HCT116 (cell line): Measurements from ENCODE around the gene KLHL2. TPM values are rescaled to one million over a fixed set of nuclear protein-coding genes. Genes with fewer than 3 reads are reported as not detected.
"Not testable (repeated sequence)": the region's sequence is repeated elsewhere in the genome, so short reads cannot be mapped to it uniquely, and the experiment has no call there.

Experiments
- ATAC-seq: fragments of 200-7000 bp; cut with Tn5 transposase; 2 replicates; pipeline ENCODE4 v1.9.1; 2020; ENCODE audit warnings: mild to moderate bottlenecking, moderate library complexity
- BruUV-seq: library from RNA; stranded (reverse); fragments of 400-500 nt; replicated peaks from 2 replicates; lab custom pipeline; 2021; lab: Mats Ljungman, UMichigan
- CTCF ChIA-PET: fragments of 300-600 bp; sonication (Branson Sonifier 250); formaldehyde crosslinking; loops from one replicate; lab custom pipeline; 2021; ENCODE audit warnings: antibody characterized with exemption; lab: Charles Lee
- POLR2A ChIA-PET: fragments of 300-600, 350-600 bp; sonication (Branson Sonifier 250); formaldehyde crosslinking; loops from one replicate; lab custom pipeline; 2021; ENCODE audit warnings: antibody characterized with exemption; lab: Charles Lee
- RAD21 ChIA-PET, 2 experiments: fragments of 300-600 bp; sonication (Branson Sonifier 250); formaldehyde crosslinking; loops; one replicate each; lab custom pipeline; 2023; ENCODE audit warnings: low total read pairs in 2 of 2; ENCODE audit not compliant: uncharacterized antibody in 2 of 2, unreplicated experiment in 2 of 2, low non-redundant PET in 1 of 2; lab: Charles Lee
- DNase-seq: peaks from one replicate; pipeline ENCODE4 v3.0.0-alpha.2; 2010; ENCODE audit warnings: low read depth, low spot score
- H2AFZ ChIP-seq: fragments of 200-600 bp; shearing (Covaris generic), sonication (generic); 2 replicates; pipeline ENCODE4 v1.6.1; 2017; ENCODE audit warnings: low read depth, mixed run types, mixed read lengths, antibody characterized with exemption, low read length; ENCODE audit not compliant: poor library complexity, severe bottlenecking
- H3K27ac ChIP-seq: 2 replicates; pipeline ENCODE4 v1.5.1; 2012; ENCODE audit warnings: low read depth, low read length
- H3K27me3 ChIP-seq: fragments of 200-600 bp; sonication (generic); 2 replicates; pipeline ENCODE4 v1.6.1; 2016; ENCODE audit warnings: mixed run types, low read length, mixed read lengths; ENCODE audit not compliant: insufficient read depth
- H3K36me3 ChIP-seq, 2 experiments: fragments of 200-500 bp in 1 of 2; fragments of 200-600 bp in 1 of 2; sonication (Bioruptor generic) in 1 of 2; sonication (generic) in 1 of 2; 2 replicates each; pipeline versions ENCODE4 v1.5.1 to v1.6.1; 2014 to 2016; ENCODE audit warnings: low read length in 2 of 2, inconsistent platforms in 1 of 2, mixed read lengths in 1 of 2, mixed run types in 1 of 2; ENCODE audit not compliant: insufficient read depth in 2 of 2, control insufficient read depth in 1 of 2
- H3K4me1 ChIP-seq, 2 experiments: fragments of 200-600 bp in 1 of 2; sonication (generic) in 1 of 2; 2 replicates each; pipeline versions ENCODE4 v1.5.1 to v1.6.1; 2012 to 2017; ENCODE audit warnings: low read length in 2 of 2, inconsistent platforms in 1 of 2, mild to moderate bottlenecking in 1 of 2, mixed read lengths in 1 of 2, mixed run types in 1 of 2, moderate library complexity in 1 of 2; ENCODE audit not compliant: insufficient read depth in 2 of 2, control insufficient read depth in 1 of 2
- H3K4me2 ChIP-seq: fragments of 200-600 bp; sonication (generic); 2 replicates; pipeline ENCODE4 v1.6.1; 2017; ENCODE audit warnings: mixed run types, low read length, mixed read lengths
- H3K4me3 ChIP-seq, 2 experiments: fragments of 200-600 bp in 1 of 2; sonication (generic) in 1 of 2; replicated peaks in 1 of 2; 2 replicates each; pipeline ENCODE4 v1.5.1; 2011 to 2016; ENCODE audit warnings: low read length in 2 of 2, control low read depth in 1 of 2, low read depth in 1 of 2, mild to moderate bottlenecking in 1 of 2, mixed read lengths in 1 of 2, mixed run types in 1 of 2
- H3K79me2 ChIP-seq: fragments of 200-600 bp; sonication (generic); 2 replicates; pipeline ENCODE4 v1.6.1; 2017; ENCODE audit warnings: mild to moderate bottlenecking, mixed run types, low read length, moderate library complexity, mixed read lengths; ENCODE audit not compliant: insufficient read depth
- H3K9ac ChIP-seq: fragments of 200-600 bp; sonication (generic); 2 replicates; pipeline ENCODE4 v1.6.1; 2016; ENCODE audit warnings: low read length, mixed read lengths
- H3K9me2 ChIP-seq: fragments of 200-600 bp; sonication (generic), shearing (Covaris generic); 2 replicates; pipeline ENCODE4 v1.6.1; 2017; ENCODE audit warnings: mixed run types, mild to moderate bottlenecking, moderate library complexity; ENCODE audit not compliant: insufficient read depth
- H3K9me3 ChIP-seq, 2 experiments: fragments of 200-500 bp in 1 of 2; fragments of 200-600 bp in 1 of 2; sonication (Bioruptor generic) in 1 of 2; sonication (generic) in 1 of 2; 2 replicates each; pipeline ENCODE4 v1.6.1; 2014 to 2017; ENCODE audit warnings: low read length in 2 of 2, mixed read lengths in 2 of 2, inconsistent platforms in 1 of 2, low read depth in 1 of 2, mild to moderate bottlenecking in 1 of 2, mixed run types in 1 of 2, moderate library complexity in 1 of 2; ENCODE audit not compliant: control insufficient read depth in 1 of 2, insufficient read depth in 1 of 2
- H4K20me1 ChIP-seq: fragments of 200-600 bp; sonication (generic), shearing (Covaris generic); 2 replicates; pipeline ENCODE4 v1.6.1; 2017; ENCODE audit warnings: mixed run types, mild to moderate bottlenecking, moderate library complexity; ENCODE audit not compliant: insufficient read depth
- CTCF ChIP-seq, 3 experiments: fragments of 200-600 bp in 1 of 3; sonication (generic) in 1 of 3; IDR thresholded peaks in 2 of 3; conservative IDR thresholded peaks in 1 of 3; 2 replicates each; pipeline ENCODE4 v1.5.1; 2012 to 2017; ENCODE audit warnings: low read depth in 2 of 3, low read length in 2 of 3, antibody characterized with exemption in 1 of 3, borderline replicate concordance in 1 of 3, control low read depth in 1 of 3, mild to moderate bottlenecking in 1 of 3, mixed read lengths in 1 of 3, mixed run types in 1 of 3, moderate library complexity in 1 of 3; ENCODE audit not compliant: insufficient read depth in 1 of 3
- RAD21 ChIP-seq: IDR thresholded peaks from 2 replicates; pipeline ENCODE4 v1.6.1; 2012; ENCODE audit warnings: low read depth, mild to moderate bottlenecking
- intact Hi-C: fragments of 100-400 bp; cut with micrococcal nuclease; formaldehyde crosslinking; loops from 2 replicates; pipeline ENCODE4 v1.10.0; 2022
- total RNA-seq: library from RNA; stranded (reverse); gene quantifications from one replicate; pipeline ENCODE4 v1.2.1, GENCODE V29; 2021; ENCODE audit not compliant: unreplicated experiment

KLHL2 gene
- total RNA-seq, 1 experiment from 2014 or later = 24.6 TPM

GRCh38 chr4:165262306-165262705 lies 54.9 kb downstream of the KLHL2 start:
- H3K4me3 ChIP-seq, DNase-seq, H3K27me3 ChIP-seq, RAD21 ChIA-PET, H3K9me2 ChIP-seq, H3K4me2 ChIP-seq, BruUV-seq, H3K79me2 ChIP-seq, ATAC-seq, POLR2A ChIA-PET, H3K36me3 ChIP-seq, H3K9ac ChIP-seq, intact Hi-C loops, H3K27ac ChIP-seq, H3K4me1 ChIP-seq, H2AFZ ChIP-seq, CTCF ChIA-PET, H3K9me3 ChIP-seq, H4K20me1 ChIP-seq: not testable (repeated sequence)
- peak; percentile 30 for TF ChIP-seq RAD21
- 0 out of 6 replicates have a peak, but pooled peaks of 1 of the 3 experiments have one; percentile 4 for TF ChIP-seq CTCF (IDR thresholded peaks at IDR 0.05 in 2 of 3, conservative IDR thresholded peaks at IDR 0.05 in 1 of 3; ENCODE audit: borderline replicate concordance in 1 of 3, insufficient read depth in 1 of 3, low read depth in 2 of 3, low read length in 2 of 3)

- H3K9me2 ChIP-seq, H3K4me1 ChIP-seq, CTCF ChIA-PET, H3K27ac ChIP-seq, intact Hi-C loops, H3K79me2 ChIP-seq, H2AFZ ChIP-seq, POLR2A ChIA-PET, H3K4me2 ChIP-seq, H3K27me3 ChIP-seq, BruUV-seq, H3K9me3 ChIP-seq, H3K4me3 ChIP-seq, H3K36me3 ChIP-seq, H3K9ac ChIP-seq, DNase-seq, ATAC-seq, H4K20me1 ChIP-seq, RAD21 ChIA-PET: not testable (repeated sequence)
These were observed 56.1 kb downstream of the KLHL2 start for GRCh38 chr4:165263466-165263865.

- H3K4me1 ChIP-seq, H3K9me2 ChIP-seq, DNase-seq, intact Hi-C loops, ATAC-seq, H2AFZ ChIP-seq, H3K27me3 ChIP-seq, H3K9ac ChIP-seq, H3K27ac ChIP-seq, H3K79me2 ChIP-seq, H4K20me1 ChIP-seq, RAD21 ChIA-PET, CTCF ChIA-PET, POLR2A ChIA-PET, H3K9me3 ChIP-seq, H3K36me3 ChIP-seq, BruUV-seq, H3K4me3 ChIP-seq, H3K4me2 ChIP-seq: not testable (repeated sequence)
These were observed 62.6 kb downstream of the KLHL2 start for GRCh38 chr4:165269931-165270330.

GRCh38 chr4:165273443-165273842 lies 66.1 kb downstream of the KLHL2 start:
- H4K20me1 ChIP-seq, H3K9me2 ChIP-seq, intact Hi-C loops, H3K4me1 ChIP-seq, H3K36me3 ChIP-seq, H3K4me3 ChIP-seq, H3K27ac ChIP-seq, H3K27me3 ChIP-seq, H3K9me3 ChIP-seq, H2AFZ ChIP-seq, ATAC-seq, BruUV-seq, CTCF ChIA-PET, H3K9ac ChIP-seq, POLR2A ChIA-PET, RAD21 ChIA-PET, H3K4me2 ChIP-seq, H3K79me2 ChIP-seq, DNase-seq: not testable (repeated sequence)
